ENCODE data around the gene RPS6KA2.

Gene RPS6KA2

DNA sequence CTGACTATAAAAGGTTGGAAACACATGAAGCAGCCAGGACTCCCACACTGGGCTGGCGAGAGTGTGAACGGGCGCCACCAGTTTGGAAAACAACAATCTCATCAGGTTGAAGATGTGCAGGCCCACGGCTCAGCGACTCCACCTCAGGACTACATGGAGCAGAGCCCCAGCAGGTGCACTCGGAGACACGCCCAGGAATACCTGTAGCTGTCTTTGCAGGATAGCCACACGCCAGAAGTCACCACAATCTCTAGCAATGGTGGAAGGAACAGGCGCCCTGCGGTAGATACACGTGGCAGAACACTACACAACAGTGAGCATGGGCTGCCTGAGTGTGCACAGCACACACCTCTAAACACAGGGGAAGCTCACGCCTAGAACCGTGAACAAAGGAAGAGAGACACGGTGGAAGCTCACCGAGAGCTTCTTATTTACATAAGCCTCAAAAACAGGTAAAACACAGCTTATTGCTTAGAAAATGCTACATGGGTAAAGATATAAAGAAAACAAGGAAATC is 28.7 kb upstream of the RPS6KA2 start:
- no peak for DNase-seq

DNA sequence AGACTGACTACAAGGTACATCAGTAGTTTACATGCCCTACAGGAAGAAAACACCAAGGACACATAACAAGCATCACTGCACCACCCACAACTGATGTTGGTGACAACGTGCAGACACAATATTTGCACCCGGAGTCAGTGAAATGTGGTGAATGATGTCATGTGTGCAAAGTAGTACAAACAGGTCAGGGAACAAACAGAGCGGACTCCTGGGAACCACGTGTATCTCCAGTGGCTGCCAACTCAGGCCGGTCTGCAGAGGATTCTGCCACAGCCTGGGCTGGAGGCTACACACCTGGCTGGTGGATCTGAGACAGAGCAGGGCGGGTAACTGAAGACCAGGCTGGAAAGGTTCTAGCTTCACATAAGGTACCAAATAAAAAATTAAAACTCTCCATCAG is 28.2 kb upstream of the RPS6KA2 start:
- no peak for DNase-seq

- no peak for DNase-seq
These were observed 27.5 kb upstream of the RPS6KA2 start for GRCh38 chr6:166654573-166654972.

GRCh38 chr6:166653639-166653941 is 26.5 kb upstream of the RPS6KA2 start:
- DNase-seq: no peak

DNA sequence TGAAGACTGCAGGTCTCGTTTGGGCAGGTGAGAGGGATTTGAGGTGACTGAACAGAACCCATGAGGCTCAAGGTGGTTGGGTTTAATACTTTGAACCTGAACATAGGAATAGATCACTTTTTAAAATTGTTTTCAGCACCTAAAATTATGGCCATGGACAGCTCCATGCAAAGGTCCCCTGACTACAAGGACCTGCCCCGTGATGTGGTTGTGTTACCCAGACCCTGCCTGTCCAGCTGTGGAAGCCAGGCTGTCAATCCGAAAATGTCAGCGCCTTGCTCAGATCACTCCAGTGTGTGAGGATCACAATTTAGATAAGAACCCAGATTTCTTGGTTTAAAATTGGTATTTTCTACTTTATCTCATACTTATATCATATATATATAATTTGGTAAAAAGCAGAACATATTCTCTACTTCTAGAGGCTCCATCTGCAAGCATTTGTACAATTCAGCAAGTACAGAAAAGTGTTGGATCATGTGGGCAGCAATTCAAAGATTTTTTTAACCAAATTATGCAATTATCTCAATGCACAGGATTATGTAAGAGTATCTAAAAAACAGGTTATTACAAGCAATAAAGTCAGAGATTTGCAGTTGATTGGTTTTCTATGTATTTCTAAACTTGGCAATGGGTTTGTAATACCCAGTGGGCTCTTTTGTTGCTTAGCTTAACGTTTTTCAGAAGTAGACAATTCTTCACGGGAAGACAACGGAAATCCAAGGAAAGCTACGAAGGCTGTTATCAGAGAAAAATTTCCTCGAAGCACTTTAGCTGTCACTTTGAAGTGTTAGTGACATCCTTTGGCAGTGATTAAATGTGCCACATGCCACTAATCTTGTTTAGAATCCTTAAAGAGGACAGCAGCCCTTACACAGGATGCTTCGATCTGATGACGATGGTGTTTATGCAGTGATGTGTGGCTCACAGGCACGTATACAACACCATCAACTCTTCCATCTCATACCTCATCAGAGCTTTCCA is 24.1 kb upstream of the RPS6KA2 start:
- no peak for DNase-seq

DNA sequence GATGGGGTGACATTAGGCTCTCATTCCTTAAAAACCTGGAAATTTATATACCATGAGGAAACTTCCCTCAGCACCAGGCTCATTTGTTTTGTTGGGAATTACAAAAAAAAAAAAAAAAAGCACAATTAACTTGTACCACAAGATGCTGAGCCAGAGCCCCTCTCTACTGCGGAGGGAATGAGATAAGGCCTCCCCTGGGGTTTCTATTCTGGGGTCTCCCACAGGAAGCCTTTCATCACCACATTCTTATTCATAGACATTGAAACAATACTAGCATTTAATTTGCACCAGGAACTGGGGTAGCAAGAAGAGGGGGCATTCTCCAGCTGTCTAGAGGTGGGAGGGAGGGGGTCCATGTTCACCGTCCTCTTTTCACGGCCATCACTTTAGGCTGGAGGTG is 23.0 kb upstream of the RPS6KA2 start:
- DNase-seq: no peak

GRCh38 chr6:166648846-166649245 is 21.8 kb upstream of the RPS6KA2 start:
- no peak for DNase-seq

DNA sequence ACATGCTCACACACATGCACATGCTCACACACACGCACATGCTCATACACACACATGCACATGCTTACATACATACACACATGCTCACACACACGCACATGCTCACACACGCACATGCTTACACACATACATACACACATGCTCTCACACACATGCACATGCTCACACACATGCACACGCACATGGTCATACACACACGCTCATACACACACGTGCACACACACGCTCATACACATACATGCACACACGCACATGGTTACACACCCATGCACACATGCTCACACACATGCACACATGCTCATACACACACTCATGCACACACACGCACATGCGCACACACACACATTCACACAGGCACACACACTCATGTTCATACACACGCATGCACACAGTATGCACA is 20.8 kb upstream of the RPS6KA2 start:
- DNase-seq: no peak

- no peak for DNase-seq
These were observed 19.7 kb upstream of the RPS6KA2 start for GRCh38 chr6:166646716-166647115.

DNA sequence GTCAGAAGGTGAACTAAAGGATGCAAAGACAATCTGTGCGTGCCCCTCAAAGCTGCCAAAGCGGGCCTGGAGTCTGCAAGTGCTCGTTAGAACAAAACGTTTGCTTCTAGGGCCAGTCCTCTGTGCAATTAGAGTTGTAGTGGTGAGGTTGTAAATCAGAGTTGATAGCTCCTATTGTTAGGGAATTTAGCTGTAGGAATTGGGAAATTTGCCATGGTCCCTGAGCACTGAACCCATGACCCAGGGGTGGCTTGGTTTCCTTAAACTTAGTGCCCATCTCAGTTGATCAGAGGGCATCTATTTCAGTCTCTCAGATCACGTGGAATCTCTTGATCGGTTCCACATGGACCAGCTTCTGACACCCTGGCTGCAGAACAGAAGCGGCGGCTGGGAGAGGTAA is 18.8 kb upstream of the RPS6KA2 start:
- DNase-seq: peak in 1 of 2 donors; percentile 46

DNA sequence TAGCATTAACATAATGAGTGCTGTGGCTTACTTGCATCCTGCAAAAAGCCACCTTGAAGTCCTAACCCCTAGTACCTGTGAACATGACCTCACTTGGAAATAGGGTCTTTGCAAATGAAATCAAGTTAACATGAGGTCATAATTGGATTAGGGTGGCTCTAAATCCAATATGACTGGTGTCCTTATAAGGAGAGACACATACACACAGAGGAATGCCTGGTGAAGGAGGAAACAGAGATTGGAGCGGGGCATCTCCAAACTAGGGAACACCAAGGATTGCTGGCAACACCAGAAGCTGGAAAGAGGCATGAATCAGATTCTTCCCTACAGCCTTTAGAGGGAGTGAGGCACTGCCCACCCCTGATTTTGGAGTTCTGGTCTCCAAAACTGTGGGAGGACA is 17.6 kb upstream of the RPS6KA2 start:
- no peak for DNase-seq

- DNase-seq: peak; percentile 27 to 61
These were observed 17.0 kb upstream of the RPS6KA2 start for GRCh38 chr6:166643891-166644590.

GRCh38 chr6:166642646-166643045 is 15.6 kb upstream of the RPS6KA2 start:
- no peak for DNase-seq

GRCh38 chr6:166640342-166641043 is 13.4 kb upstream of the RPS6KA2 start:
- DNase-seq: peak in 1 of 2 donors; percentile 25

- DNase-seq: no peak
These were observed 12.9 kb upstream of the RPS6KA2 start for GRCh38 chr6:166639921-166640320.

DNA sequence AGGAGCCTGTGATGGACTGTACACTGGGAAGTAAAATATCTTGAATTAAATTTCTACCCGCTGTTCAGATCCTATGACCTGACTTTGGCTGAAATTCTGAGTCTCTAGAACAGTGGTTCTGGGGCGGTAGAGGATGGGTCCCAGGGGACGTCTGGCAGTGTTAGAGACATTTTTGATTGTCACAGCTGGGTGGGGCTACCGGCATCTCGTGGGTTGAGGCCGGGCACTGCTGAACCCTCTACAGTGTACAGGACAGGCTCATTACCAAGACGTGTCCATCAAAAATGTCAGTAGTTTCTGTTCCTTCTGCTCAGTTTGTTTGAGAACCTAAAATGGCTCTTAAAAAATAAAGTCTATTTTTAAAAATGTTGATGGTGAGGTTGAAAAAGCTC is 11.5 kb upstream of the RPS6KA2 start:
- no peak for DNase-seq

- DNase-seq: no peak
These were observed 10.9 kb upstream of the RPS6KA2 start for GRCh38 chr6:166637812-166638572.

DNA sequence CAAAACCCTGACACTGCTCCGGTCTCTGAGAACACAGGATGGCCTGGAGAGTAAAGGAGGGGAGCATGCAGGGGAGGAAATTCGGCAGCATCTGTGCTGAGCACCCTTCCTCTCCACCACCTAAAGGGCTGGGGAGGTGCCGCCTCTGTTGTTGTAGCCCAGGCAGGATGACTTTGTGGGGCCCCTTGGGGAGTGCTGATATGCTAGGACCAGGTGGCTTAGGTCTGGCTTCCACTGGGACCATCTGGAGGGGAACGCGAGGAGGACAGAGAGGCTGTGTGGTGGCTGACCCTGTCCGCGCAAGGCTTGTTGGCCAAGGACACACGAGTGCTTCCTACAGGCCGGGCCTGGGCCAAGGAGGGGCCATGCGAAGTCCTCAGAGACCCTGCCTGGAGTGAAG is 9.9 kb upstream of the RPS6KA2 start:
- DNase-seq: no peak

- no peak for DNase-seq
These were observed 9.3 kb upstream of the RPS6KA2 start for GRCh38 chr6:166636191-166636933.

DNA sequence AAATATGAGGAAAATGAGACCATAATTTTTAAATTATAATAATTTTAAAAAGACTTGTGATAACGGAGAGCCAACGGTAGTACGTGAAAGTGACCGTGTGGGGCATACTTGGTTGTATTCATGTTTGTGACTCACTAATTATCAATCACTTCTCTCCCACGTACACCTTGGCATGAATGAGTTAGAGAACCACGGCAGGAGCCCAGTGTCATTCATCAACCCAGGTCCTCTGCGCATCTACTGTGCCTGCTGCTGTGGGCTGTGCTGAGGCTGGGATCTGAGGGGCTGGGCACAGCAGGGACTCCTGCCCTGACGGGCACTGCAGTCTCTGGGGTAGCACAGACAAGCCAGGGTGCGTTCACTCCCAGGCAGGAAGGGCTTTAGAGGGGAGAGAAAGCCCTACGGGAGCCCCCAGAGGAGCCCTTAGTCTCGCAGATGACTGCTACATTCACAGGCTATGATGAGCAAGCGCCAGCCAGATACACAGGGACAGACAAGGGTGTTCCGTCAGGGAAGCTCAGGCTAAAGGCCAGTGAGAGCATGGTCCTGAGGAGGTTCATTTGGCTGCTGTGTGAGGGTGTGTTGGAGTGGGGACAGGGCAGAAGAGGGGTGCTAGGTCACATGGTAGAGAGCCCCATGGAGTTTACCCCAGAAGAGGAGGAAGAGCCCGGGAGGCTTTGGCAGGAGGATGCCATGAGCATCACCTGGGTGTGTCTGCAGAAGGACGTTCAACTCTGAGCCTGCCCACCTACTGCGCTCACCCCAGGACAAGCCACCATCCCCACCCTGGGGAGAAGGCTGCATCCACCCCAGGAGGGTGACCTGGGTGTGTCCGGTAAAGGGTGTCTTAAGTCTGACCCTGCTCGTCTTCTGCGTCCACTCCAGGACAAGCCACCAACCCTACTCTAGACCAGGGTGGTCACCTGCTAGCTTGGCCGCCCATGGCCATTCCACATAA is 8.2 kb upstream of the RPS6KA2 start:
- no peak for DNase-seq
